Panc1 (cell line): ENCODE measurements around the gene GPR31. TPM values are rescaled to one million over a fixed set of nuclear protein-coding genes. Genes with fewer than 3 reads are reported as not detected.

Experiments
- ATAC-seq: fragments of 200-7000 bp; cut with Tn5 transposase; 2 replicates; pipeline ENCODE4 v1.9.1; 2020; ENCODE audit warnings: mild to moderate bottlenecking, moderate library complexity
- BruUV-seq: library from RNA; stranded (reverse); fragments of 400-500 nt; replicated peaks from 2 replicates; lab custom pipeline; 2021; lab: Mats Ljungman, UMichigan
- CTCF ChIA-PET: fragments of 300-600 bp; sonication (Branson Sonifier 250); formaldehyde crosslinking; loops from one replicate; lab custom pipeline; 2022; ENCODE audit warnings: antibody characterized with exemption; lab: Charles Lee
- POLR2A ChIA-PET: fragments of 300-600 bp; sonication (Branson Sonifier 250); formaldehyde crosslinking; loops from one replicate; lab custom pipeline; 2022; ENCODE audit warnings: antibody characterized with exemption; lab: Charles Lee
- DNase-seq: peaks from one replicate; pipeline ENCODE4 v3.0.0-alpha.2; 2010; ENCODE audit warnings: low read depth, low spot score
- H3K27ac ChIP-seq: 2 replicates; pipeline ENCODE4 v1.5.1; 2011; ENCODE audit warnings: mild to moderate bottlenecking, low read length, inconsistent platforms
- H3K27me3 ChIP-seq: fragments of 200-500 bp; sonication (Bioruptor generic); 2 replicates; pipeline ENCODE4 v1.6.0; 2014; ENCODE audit warnings: low read length, inconsistent platforms; ENCODE audit not compliant: control insufficient read depth, insufficient read depth
- H3K36me3 ChIP-seq: fragments of 200-500 bp; sonication (Bioruptor generic); 2 replicates; pipeline ENCODE4 v1.5.1; 2014; ENCODE audit warnings: inconsistent platforms, mild to moderate bottlenecking, low read length, moderate library complexity; ENCODE audit not compliant: control insufficient read depth, insufficient read depth
- H3K4me1 ChIP-seq: 2 replicates; pipeline ENCODE4 v1.5.1; 2011; ENCODE audit warnings: inconsistent platforms, mild to moderate bottlenecking, low read length, moderate library complexity; ENCODE audit not compliant: control insufficient read depth, insufficient read depth
- H3K4me3 ChIP-seq, 2 experiments: 2 replicates each; pipeline ENCODE4 v1.5.1; 2011 to 2012; ENCODE audit warnings: low read depth in 2 of 2, low read length in 2 of 2, mild to moderate bottlenecking in 2 of 2, inconsistent platforms in 1 of 2, moderate library complexity in 1 of 2
- H3K9me3 ChIP-seq: fragments of 200-500 bp; sonication (Bioruptor generic); 2 replicates; pipeline ENCODE4 v1.5.1; 2014; ENCODE audit warnings: low read depth, mild to moderate bottlenecking, inconsistent platforms, low read length, moderate library complexity; ENCODE audit not compliant: control insufficient read depth, insufficient read depth
- CTCF ChIP-seq: fragments of 450-650 bp; IDR thresholded peaks from 2 replicates; pipeline ENCODE4 v1.5.1; 2017; ENCODE audit warnings: mild to moderate bottlenecking
- POLR2AphosphoS5 ChIP-seq: IDR thresholded peaks from 2 replicates; pipeline ENCODE4 v1.6.1; 2012; ENCODE audit warnings: mild to moderate bottlenecking, low read depth, low read length, moderate library complexity
- REST ChIP-seq, 2 experiments: IDR thresholded peaks; 2 replicates each; pipeline ENCODE4 v1.6.1; 2011 to 2012; ENCODE audit warnings: low read depth in 2 of 2, control low read depth in 1 of 2, low read length in 1 of 2, mild to moderate bottlenecking in 1 of 2, moderate library complexity in 1 of 2; ENCODE audit not compliant: insufficient read depth in 1 of 2
- SIN3A ChIP-seq: IDR thresholded peaks from 2 replicates; pipeline ENCODE4 v1.6.1; 2012; ENCODE audit warnings: low read depth, mild to moderate bottlenecking, low read length, moderate library complexity, borderline replicate concordance; ENCODE audit not compliant: insufficient read depth
- TCF7L2 ChIP-seq: IDR thresholded peaks from 2 replicates; pipeline ENCODE4 v1.6.1; 2011; ENCODE audit warnings: mild to moderate bottlenecking, low read depth, low read length, inconsistent platforms
- in situ Hi-C: cut with HindIII; loops from 2 replicates; pipeline ENCODE4 v1.10.0; 2016; ENCODE audit warnings: low sequenced_read_pairs, low pct_unique_long_range_greater_than_20kb
- intact Hi-C: fragments of 100-400 bp; cut with micrococcal nuclease; formaldehyde crosslinking; loops from one replicate; pipeline ENCODE4 v1.10.0; 2022; ENCODE audit not compliant: unreplicated experiment
- total RNA-seq: library from RNA; stranded (reverse); gene quantifications from one replicate; pipeline ENCODE4 v1.2.1, GENCODE V29; 2021; ENCODE audit not compliant: unreplicated experiment

GPR31 gene
- total RNA-seq, 1 experiment from 2014 or later = not detected

DNA sequence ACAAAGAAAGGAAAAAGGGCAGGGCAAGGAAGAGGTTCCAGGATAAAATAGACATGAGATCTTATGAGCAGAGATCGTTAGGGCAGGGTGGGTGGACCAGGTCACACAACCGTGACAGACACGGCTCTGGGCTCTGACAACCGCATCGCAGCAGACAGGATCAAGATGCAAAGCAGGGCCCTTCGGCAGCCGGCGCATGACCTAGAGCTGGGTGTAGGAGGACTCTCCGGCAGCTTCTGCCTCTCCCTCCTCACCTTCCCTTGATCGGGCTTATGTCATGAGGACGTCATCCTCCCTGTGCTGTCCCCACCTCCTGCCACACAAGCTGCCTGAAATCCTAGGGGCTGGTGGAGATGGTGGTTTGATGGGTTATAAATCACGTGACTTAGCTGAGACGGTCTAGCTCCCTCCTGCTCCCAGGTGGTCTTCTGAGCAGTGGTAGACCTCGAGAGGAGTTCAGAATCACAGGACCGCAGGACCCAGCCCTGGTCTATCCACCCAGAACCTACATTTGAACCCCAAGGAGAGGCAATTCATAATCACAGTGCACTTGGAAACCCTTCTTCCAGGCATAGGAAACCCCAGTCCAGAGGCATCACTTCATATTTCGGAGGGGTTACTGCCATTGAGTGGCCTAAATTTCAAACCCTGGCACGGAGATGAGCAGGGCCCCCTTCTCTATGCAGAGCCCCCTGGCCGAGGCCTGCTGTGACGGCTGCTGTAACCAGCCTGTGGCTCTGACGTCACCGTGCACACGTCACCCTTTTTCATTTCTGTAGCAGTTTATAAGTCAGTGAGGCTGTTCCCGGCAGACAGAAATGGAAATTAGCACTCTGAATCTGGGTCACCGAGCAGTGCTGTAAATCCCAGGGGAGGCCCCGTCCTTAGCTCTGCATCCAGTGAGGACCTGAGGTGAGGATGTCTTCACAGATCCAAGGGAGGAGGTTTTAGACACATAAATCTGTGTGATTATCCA is 43.6 kb downstream of the GPR31 start:
- CTCF ChIA-PET = no interaction called here
- BruUV-seq = no TSS peak
- Histone ChIP-seq H3K27ac (no peak overlapping the region), H3K9me3 (no peaks in the 10 kb centered on the region), H3K36me3 (no peaks in the 10 kb centered on the region), H3K4me3 (no peak overlapping the region), H3K27me3 (peaks cover 23% of the 10 kb centered on the region), H3K4me1 (no peaks in the 10 kb centered on the region)
- ATAC-seq (0 out of 2 replicates have a peak, but pooled peaks have one; percentile 38), DNase-seq (no peak)
- POLR2A ChIA-PET = no interaction called here
- TF ChIP-seq CTCF (no peak), TCF7L2 (no peak), SIN3A (no peak)
- intact Hi-C loops (no loop called here), in situ Hi-C loops (no loop called here)

- ATAC-seq (no peak), DNase-seq (no peak)
- TF ChIP-seq POLR2AphosphoS5 (no peak), SIN3A (no peak), REST (IDR thresholded peaks at IDR 0.05; ENCODE audit: insufficient read depth in 1 of 2, low read depth in 2 of 2, low read length in 1 of 2) (no peak), CTCF (no peak)
- Histone ChIP-seq H3K27ac (no peak overlapping the region), H3K27me3 (peaks cover 21% of the 10 kb centered on the region), H3K4me1 (no peaks in the 10 kb centered on the region), H3K9me3 (no peaks in the 10 kb centered on the region), H3K36me3 (no peaks in the 10 kb centered on the region), H3K4me3 (no peak overlapping the region)
- ChIA-PET POLR2A (no interaction called here), CTCF (no interaction called here)
- in situ Hi-C loops = no loop called here
- BruUV-seq = no TSS peak
- intact Hi-C loops = no loop called here
Measured at GRCh38 chr6:167113047-167113754, 44.6 kb downstream of the GPR31 start.
